Coronary artery (tissue), 2 donors: Measurements from ENCODE around the gene HASPIN.

Experiments
- DNase-seq: peaks from one replicate; pipeline ENCODE4 v3.0.0-alpha.2; 2017; ENCODE audit warnings: low spot score
- H3K27ac ChIP-seq, 2 donors: fragments of 200-600 bp; sonication (generic); one replicate each; pipeline ENCODE4 v1.5.1; 2016 to 2019
- H3K4me3 ChIP-seq: fragments of 200-600 bp; sonication (generic); 2 replicates; pipeline ENCODE4 v1.5.1; 2016; ENCODE audit warnings: mild to moderate bottlenecking, moderate library complexity
- TF ChIP-seq, protein P1 (sequence below): fragments of 200-600 bp; sonication (generic); IDR thresholded peaks from one replicate; pipeline ENCODE4 v1.5.1; 2019; ENCODE audit warnings: antibody characterized with exemption

Gene HASPIN

GRCh38 chr17:3723556-3724377 lies at the start of gene HASPIN:
Gene HASPIN (plus strand): TSS chr17:3723903. CDS start chr17:3723936, 33 bp downstream.
- Histone ChIP-seq H3K27ac (peak within 1 kb of the TSS; percentile 75 to 89), H3K4me3 (peak within 1 kb of the TSS; percentile 82)
- TF ChIP-seq, protein P1, sequence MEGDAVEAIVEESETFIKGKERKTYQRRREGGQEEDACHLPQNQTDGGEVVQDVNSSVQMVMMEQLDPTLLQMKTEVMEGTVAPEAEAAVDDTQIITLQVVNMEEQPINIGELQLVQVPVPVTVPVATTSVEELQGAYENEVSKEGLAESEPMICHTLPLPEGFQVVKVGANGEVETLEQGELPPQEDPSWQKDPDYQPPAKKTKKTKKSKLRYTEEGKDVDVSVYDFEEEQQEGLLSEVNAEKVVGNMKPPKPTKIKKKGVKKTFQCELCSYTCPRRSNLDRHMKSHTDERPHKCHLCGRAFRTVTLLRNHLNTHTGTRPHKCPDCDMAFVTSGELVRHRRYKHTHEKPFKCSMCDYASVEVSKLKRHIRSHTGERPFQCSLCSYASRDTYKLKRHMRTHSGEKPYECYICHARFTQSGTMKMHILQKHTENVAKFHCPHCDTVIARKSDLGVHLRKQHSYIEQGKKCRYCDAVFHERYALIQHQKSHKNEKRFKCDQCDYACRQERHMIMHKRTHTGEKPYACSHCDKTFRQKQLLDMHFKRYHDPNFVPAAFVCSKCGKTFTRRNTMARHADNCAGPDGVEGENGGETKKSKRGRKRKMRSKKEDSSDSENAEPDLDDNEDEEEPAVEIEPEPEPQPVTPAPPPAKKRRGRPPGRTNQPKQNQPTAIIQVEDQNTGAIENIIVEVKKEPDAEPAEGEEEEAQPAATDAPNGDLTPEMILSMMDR, result no peak
- peak; percentile 87 for DNase-seq

GRCh38 chr17:3675886-3676285 lies 47.8 kb upstream of the HASPIN start:
- Histone ChIP-seq H3K27ac (no peak overlapping the region), H3K4me3 (no peak overlapping the region)
- DNase-seq, result no peak
- TF ChIP-seq, protein P1, result no peak

- Histone ChIP-seq H3K4me3 (no peak overlapping the region), H3K27ac (no peak overlapping the region)
- TF ChIP-seq, protein P1, result no peak
- DNase-seq, result no peak
These were observed 45.4 kb upstream of the HASPIN start for GRCh38 chr17:3678095-3678820.

GRCh38 chr17:3678821-3679530 lies 44.7 kb upstream of the HASPIN start:
- no peak overlapping the region for H3K4me3 ChIP-seq
- TF ChIP-seq, protein P1, result no peak
- DNase-seq, result no peak
- H3K27ac ChIP-seq, result no peak overlapping the region

DNA sequence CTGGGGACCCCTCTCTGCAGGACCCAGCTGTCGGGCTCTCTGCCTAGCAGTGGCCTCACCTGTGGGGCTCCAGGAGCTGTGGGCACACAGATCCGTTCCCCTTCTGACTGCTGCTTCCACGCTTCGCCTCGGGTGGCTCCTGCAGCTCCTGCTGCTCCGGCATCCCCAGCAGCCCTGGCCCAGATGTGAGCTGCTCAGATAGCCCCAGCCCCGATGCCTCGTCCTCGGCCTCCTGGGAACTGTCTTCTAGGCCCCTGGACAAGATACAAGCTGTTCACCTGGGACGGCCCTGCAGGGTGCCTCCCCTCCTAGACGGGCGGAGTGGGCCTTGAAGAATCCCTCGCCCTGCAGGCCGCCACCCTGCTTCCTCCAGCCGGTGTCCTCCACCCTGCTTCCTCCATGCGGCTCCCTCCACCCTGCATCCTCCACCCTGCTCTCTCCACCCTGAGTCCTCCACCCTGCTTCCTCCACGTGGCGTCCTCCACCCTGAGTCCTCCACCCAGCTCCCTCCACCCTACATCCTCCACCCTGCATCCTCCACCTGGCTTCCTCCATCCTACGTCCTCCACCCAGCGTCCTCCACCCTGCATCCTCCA lies 44.1 kb upstream of the HASPIN start:
- TF ChIP-seq, protein P1, result no peak
- DNase-seq, result no peak
- H3K27ac ChIP-seq, result no peak overlapping the region
- no peak overlapping the region for H3K4me3 ChIP-seq

GRCh38 chr17:3681057-3681456 lies 42.6 kb upstream of the HASPIN start:
- Histone ChIP-seq H3K27ac (no peak overlapping the region), H3K4me3 (no peak overlapping the region)
- DNase-seq, result no peak
- TF ChIP-seq, protein P1, result no peak
